Adipocyte (in vitro differentiated cells): ENCODE data around the gene RRAGB.
"Not testable (repeated sequence)": the region's sequence is repeated elsewhere in the genome, so short reads cannot be mapped to it uniquely, and the experiment has no call there.

Experiments used
- DNase-seq: peaks from one replicate; pipeline ENCODE4 v3.0.0-alpha.2; 2015; ENCODE audit warnings: low read depth
- H3K27me3 ChIP-seq: replicated peaks from 2 replicates; pipeline ENCODE4 v1.7.0; 2013; ENCODE audit warnings: mild to moderate bottlenecking, low read length, moderate library complexity; ENCODE audit not compliant: control insufficient read depth, insufficient read depth
- H3K36me3 ChIP-seq: 2 replicates; pipeline ENCODE4 v1.7.0; 2013; ENCODE audit warnings: low read length, mild to moderate bottlenecking, moderate library complexity; ENCODE audit not compliant: control insufficient read depth, insufficient read depth, severe bottlenecking
- H3K4me1 ChIP-seq: 2 replicates; pipeline ENCODE4 v1.7.0; 2013; ENCODE audit warnings: mild to moderate bottlenecking, low read length, moderate library complexity; ENCODE audit not compliant: control insufficient read depth, insufficient read depth
- H3K4me3 ChIP-seq: 2 replicates; pipeline ENCODE4 v1.7.0; 2013; ENCODE audit warnings: mild to moderate bottlenecking, low read length, moderate library complexity
- H3K9ac ChIP-seq: 2 replicates; pipeline ENCODE4 v1.7.0; 2013; ENCODE audit warnings: mild to moderate bottlenecking, low read length, moderate library complexity
- H3K9me3 ChIP-seq: 2 replicates; pipeline ENCODE4 v1.7.0; 2013; ENCODE audit warnings: mild to moderate bottlenecking, low read length, moderate library complexity; ENCODE audit not compliant: control insufficient read depth

The RRAGB gene

GRCh38 chrX:55717521-55718497, at the start of gene RRAGB:
Gene RRAGB, plus strand, starts transcription at chrX:55717749. Its CDS starts 579 bp downstream, at chrX:55718328.
- peak within 1 kb of the TSS; percentile 87 for H3K9ac ChIP-seq
- peaks cover 4% of the 10 kb centered on the region for H3K4me1 ChIP-seq
- H3K4me3 ChIP-seq = peak within 1 kb of the TSS; percentile 88
- peak; percentile 94 for DNase-seq
- peaks cover 4% of the 10 kb centered on the region for H3K27me3 ChIP-seq
- no peaks in the 10 kb centered on the region for H3K9me3 ChIP-seq
- peaks cover 28% of the 10 kb centered on the region for H3K36me3 ChIP-seq

- no peak overlapping the region for H3K4me3 ChIP-seq
- DNase-seq = no peak
- H3K4me1 ChIP-seq = no peaks in the 10 kb centered on the region
- peaks cover 22% of the 10 kb centered on the region for H3K9me3 ChIP-seq
- no peaks in the 10 kb centered on the region for H3K27me3 ChIP-seq
- no peak overlapping the region for H3K9ac ChIP-seq
- no peaks in the 10 kb centered on the region for H3K36me3 ChIP-seq
These were observed 49.5 kb upstream of the RRAGB start for GRCh38 chrX:55668084-55668483.

GRCh38 chrX:55688579-55688978, 29.0 kb upstream of the RRAGB start:
- peaks cover 14% of the 10 kb centered on the region for H3K9me3 ChIP-seq
- not testable (repeated sequence) for H3K36me3 ChIP-seq, H3K4me3 ChIP-seq, H3K9ac ChIP-seq, H3K27me3 ChIP-seq, DNase-seq, H3K4me1 ChIP-seq

- Histone ChIP-seq H3K9ac (no peak overlapping the region), H3K4me3 (no peak overlapping the region), H3K9me3 (peaks cover 10% of the 10 kb centered on the region), H3K36me3 (no peaks in the 10 kb centered on the region), H3K4me1 (no peaks in the 10 kb centered on the region), H3K27me3 (peaks cover 9% of the 10 kb centered on the region)
- DNase-seq = no peak
These were observed 22.1 kb upstream of the RRAGB start for GRCh38 chrX:55695227-55696018.

GRCh38 chrX:55697381-55697780, 20.2 kb upstream of the RRAGB start:
- H3K4me3 ChIP-seq = no peak overlapping the region
- DNase-seq = no peak
- H3K27me3 ChIP-seq = peaks cover 9% of the 10 kb centered on the region

GRCh38 chrX:55702671-55703070, 14.9 kb upstream of the RRAGB start:
- Histone ChIP-seq H3K27me3 (no peaks in the 10 kb centered on the region), H3K9me3 (peaks cover 17% of the 10 kb centered on the region), H3K4me3 (no peak overlapping the region), H3K4me1 (no peaks in the 10 kb centered on the region), H3K36me3 (no peaks in the 10 kb centered on the region), H3K9ac (no peak overlapping the region)
- no peak for DNase-seq

More at GRCh38 chrX:55697381-55697780, 20.2 kb upstream of the RRAGB start:
- Histone ChIP-seq H3K4me1 (no peaks in the 10 kb centered on the region), H3K36me3 (no peaks in the 10 kb centered on the region), H3K9me3 (peaks cover 13% of the 10 kb centered on the region), H3K9ac (no peak overlapping the region)

GRCh38 chrX:55703436-55703835, 14.1 kb upstream of the RRAGB start:
- peaks cover 20% of the 10 kb centered on the region for H3K9me3 ChIP-seq
- not testable (repeated sequence) for H3K9ac ChIP-seq, H3K4me1 ChIP-seq, DNase-seq, H3K27me3 ChIP-seq, H3K36me3 ChIP-seq, H3K4me3 ChIP-seq

GRCh38 chrX:55705066-55705465, 12.5 kb upstream of the RRAGB start:
- H3K4me1 ChIP-seq, H3K36me3 ChIP-seq, DNase-seq, H3K9ac ChIP-seq, H3K4me3 ChIP-seq, H3K27me3 ChIP-seq: not testable (repeated sequence)
- H3K9me3 ChIP-seq = peaks cover 25% of the 10 kb centered on the region

GRCh38 chrX:55709735-55710134, 7.8 kb upstream of the RRAGB start:
- DNase-seq = no peak

GRCh38 chrX:55710701-55711100, 6.8 kb upstream of the RRAGB start:
- no peaks in the 10 kb centered on the region for H3K36me3 ChIP-seq

More at GRCh38 chrX:55709735-55710134, 7.8 kb upstream of the RRAGB start:
- Histone ChIP-seq H3K4me1 (peaks cover 2% of the 10 kb centered on the region), H3K4me3 (no peak overlapping the region), H3K9ac (no peak overlapping the region), H3K9me3 (peaks cover 12% of the 10 kb centered on the region), H3K27me3 (no peaks in the 10 kb centered on the region), H3K36me3 (no peaks in the 10 kb centered on the region)

GRCh38 chrX:55713631-55714030, 3.9 kb upstream of the RRAGB start:
- no peaks in the 10 kb centered on the region for H3K36me3 ChIP-seq
- H3K4me3 ChIP-seq = no peak overlapping the region
- H3K4me1 ChIP-seq = peaks cover 6% of the 10 kb centered on the region
- peaks cover 6% of the 10 kb centered on the region for H3K9me3 ChIP-seq
- no peak for DNase-seq
- H3K9ac ChIP-seq = no peak overlapping the region
- H3K27me3 ChIP-seq = no peaks in the 10 kb centered on the region

More at GRCh38 chrX:55710701-55711100, 6.8 kb upstream of the RRAGB start:
- Histone ChIP-seq H3K27me3 (no peaks in the 10 kb centered on the region), H3K4me3 (no peak overlapping the region), H3K9ac (no peak overlapping the region), H3K4me1 (peaks cover 2% of the 10 kb centered on the region), H3K9me3 (peaks cover 12% of the 10 kb centered on the region)
- peak; percentile 57 for DNase-seq
